HL-60 (cell line): ENCODE measurements around the gene KRT81.

Experiments
- DNase-seq, 2 experiments: peaks; one replicate each; pipeline ENCODE4 v3.0.0-alpha.2; 2010 to 2020; ENCODE audit warnings: low read depth in 1 of 2, low spot score in 1 of 2
- H3K27ac ChIP-seq: fragments of 250-450 bp; sonication (Bioruptor Pico); replicated peaks from 2 replicates; pipeline ENCODE4 v1.5.1; 2020; ENCODE audit warnings: mild to moderate bottlenecking, moderate library complexity
- H3K27me3 ChIP-seq: fragments of 250-450 bp; sonication (Bioruptor Pico); 2 replicates; pipeline ENCODE4 v1.5.1; 2021; ENCODE audit warnings: mild to moderate bottlenecking, moderate library complexity; ENCODE audit not compliant: insufficient read depth, poor library complexity, severe bottlenecking
- H3K4me3 ChIP-seq: replicated peaks from 2 replicates; pipeline ENCODE4 v1.5.1; 2011; ENCODE audit warnings: mild to moderate bottlenecking, control low read depth, low read length; ENCODE audit not compliant: insufficient read depth
- GABPA ChIP-seq: IDR thresholded peaks from 2 replicates; pipeline ENCODE4 v1.6.1; 2012; ENCODE audit warnings: low read depth
- POLR2AphosphoS5 ChIP-seq: IDR thresholded peaks from 2 replicates; pipeline ENCODE4 v1.6.1; 2012; ENCODE audit warnings: low read depth
- SPI1 ChIP-seq: IDR thresholded peaks from 2 replicates; pipeline ENCODE4 v1.6.1; 2012; ENCODE audit warnings: low read depth, mild to moderate bottlenecking, borderline replicate concordance
- TF ChIP-seq, protein P1 (sequence below): IDR thresholded peaks from 2 replicates; pipeline ENCODE4 v1.6.1; 2012; ENCODE audit warnings: low read depth; ENCODE audit not compliant: insufficient replicate concordance
- TF ChIP-seq, protein P2 (sequence below): IDR thresholded peaks from one replicate; pipeline ENCODE4 v1.5.1; 2011; ENCODE audit warnings: low read length, control low read depth, inconsistent platforms; ENCODE audit not compliant: insufficient read depth

KRT81 gene

GRCh38 chr12:52332381-52332780 is 41.0 kb upstream of the KRT81 start:
- TF ChIP-seq POLR2AphosphoS5, result no peak
- TF ChIP-seq, protein P1, sequence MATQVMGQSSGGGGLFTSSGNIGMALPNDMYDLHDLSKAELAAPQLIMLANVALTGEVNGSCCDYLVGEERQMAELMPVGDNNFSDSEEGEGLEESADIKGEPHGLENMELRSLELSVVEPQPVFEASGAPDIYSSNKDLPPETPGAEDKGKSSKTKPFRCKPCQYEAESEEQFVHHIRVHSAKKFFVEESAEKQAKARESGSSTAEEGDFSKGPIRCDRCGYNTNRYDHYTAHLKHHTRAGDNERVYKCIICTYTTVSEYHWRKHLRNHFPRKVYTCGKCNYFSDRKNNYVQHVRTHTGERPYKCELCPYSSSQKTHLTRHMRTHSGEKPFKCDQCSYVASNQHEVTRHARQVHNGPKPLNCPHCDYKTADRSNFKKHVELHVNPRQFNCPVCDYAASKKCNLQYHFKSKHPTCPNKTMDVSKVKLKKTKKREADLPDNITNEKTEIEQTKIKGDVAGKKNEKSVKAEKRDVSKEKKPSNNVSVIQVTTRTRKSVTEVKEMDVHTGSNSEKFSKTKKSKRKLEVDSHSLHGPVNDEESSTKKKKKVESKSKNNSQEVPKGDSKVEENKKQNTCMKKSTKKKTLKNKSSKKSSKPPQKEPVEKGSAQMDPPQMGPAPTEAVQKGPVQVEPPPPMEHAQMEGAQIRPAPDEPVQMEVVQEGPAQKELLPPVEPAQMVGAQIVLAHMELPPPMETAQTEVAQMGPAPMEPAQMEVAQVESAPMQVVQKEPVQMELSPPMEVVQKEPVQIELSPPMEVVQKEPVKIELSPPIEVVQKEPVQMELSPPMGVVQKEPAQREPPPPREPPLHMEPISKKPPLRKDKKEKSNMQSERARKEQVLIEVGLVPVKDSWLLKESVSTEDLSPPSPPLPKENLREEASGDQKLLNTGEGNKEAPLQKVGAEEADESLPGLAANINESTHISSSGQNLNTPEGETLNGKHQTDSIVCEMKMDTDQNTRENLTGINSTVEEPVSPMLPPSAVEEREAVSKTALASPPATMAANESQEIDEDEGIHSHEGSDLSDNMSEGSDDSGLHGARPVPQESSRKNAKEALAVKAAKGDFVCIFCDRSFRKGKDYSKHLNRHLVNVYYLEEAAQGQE, result no peak
- TF ChIP-seq, protein P2, sequence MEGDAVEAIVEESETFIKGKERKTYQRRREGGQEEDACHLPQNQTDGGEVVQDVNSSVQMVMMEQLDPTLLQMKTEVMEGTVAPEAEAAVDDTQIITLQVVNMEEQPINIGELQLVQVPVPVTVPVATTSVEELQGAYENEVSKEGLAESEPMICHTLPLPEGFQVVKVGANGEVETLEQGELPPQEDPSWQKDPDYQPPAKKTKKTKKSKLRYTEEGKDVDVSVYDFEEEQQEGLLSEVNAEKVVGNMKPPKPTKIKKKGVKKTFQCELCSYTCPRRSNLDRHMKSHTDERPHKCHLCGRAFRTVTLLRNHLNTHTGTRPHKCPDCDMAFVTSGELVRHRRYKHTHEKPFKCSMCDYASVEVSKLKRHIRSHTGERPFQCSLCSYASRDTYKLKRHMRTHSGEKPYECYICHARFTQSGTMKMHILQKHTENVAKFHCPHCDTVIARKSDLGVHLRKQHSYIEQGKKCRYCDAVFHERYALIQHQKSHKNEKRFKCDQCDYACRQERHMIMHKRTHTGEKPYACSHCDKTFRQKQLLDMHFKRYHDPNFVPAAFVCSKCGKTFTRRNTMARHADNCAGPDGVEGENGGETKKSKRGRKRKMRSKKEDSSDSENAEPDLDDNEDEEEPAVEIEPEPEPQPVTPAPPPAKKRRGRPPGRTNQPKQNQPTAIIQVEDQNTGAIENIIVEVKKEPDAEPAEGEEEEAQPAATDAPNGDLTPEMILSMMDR, result no peak
- no peak for TF ChIP-seq GABPA
- no peak for TF ChIP-seq SPI1

DNA sequence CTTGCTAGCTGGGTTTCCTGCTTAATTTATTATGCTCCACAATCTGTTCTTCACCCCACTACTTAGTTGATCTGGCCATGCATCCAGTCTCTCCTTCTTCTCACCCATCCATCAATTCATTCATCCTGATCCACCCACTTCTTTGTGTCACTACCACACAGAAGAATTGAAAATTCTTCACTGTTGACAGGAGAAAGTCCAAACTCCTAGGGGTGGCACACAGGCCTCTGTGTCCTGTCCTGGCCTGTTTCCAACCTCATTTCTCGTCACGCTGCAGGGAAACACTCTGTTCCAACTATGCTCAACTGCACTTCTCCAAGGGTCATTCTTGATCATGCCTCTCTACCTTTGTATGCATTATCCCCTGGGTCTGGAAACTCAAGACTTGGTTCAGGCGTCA is 40.5 kb upstream of the KRT81 start:
- DNase-seq, result no peak
- TF ChIP-seq GABPA, result no peak
- no peak for TF ChIP-seq SPI1
- TF ChIP-seq, protein P1, result no peak
- no peak for TF ChIP-seq POLR2AphosphoS5
- TF ChIP-seq, protein P2, result no peak
- Histone ChIP-seq H3K4me3 (no peak overlapping the region), H3K27ac (no peak overlapping the region), H3K27me3 (peaks cover 15% of the 10 kb centered on the region)

More at GRCh38 chr12:52332381-52332780, 41.0 kb upstream of the KRT81 start:
- DNase-seq, result no peak
- H3K4me3 ChIP-seq, result no peak overlapping the region
- peaks cover 16% of the 10 kb centered on the region for H3K27me3 ChIP-seq
- H3K27ac ChIP-seq, result no peak overlapping the region

DNA sequence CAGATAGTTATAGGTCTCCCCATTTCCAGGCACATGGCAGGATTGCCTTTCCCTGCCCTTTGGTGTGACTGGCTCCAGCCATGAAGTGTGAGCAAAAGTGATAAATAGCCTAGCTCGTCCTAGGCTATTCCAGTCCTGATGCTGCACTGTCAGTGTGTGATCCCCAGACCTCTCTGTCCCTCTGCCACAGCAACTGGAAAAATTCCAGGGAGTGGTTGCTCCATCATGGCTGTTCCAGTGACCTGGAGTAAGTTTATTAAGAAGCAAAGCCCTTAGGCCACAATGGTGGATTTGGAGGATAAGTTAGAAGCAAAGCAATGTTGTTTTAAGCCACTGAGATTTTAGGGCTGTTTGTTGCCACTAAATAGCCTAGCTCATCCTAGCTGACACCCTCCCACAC is 39.7 kb upstream of the KRT81 start:
- H3K4me3 ChIP-seq, result no peak overlapping the region
- DNase-seq, result no peak
- TF ChIP-seq, protein P2, result no peak
- TF ChIP-seq SPI1, result no peak
- TF ChIP-seq, protein P1, result no peak
- no peak for TF ChIP-seq POLR2AphosphoS5
- TF ChIP-seq GABPA, result no peak
- H3K27ac ChIP-seq, result no peak overlapping the region
- H3K27me3 ChIP-seq, result peaks cover 13% of the 10 kb centered on the region
